IPS DF 4.7 (cell line): Measurements from ENCODE around the gene PDE4B.
"Not testable (repeated sequence)": the region's sequence is repeated elsewhere in the genome, so short reads cannot be mapped to it uniquely, and the experiment has no call there.

ENCODE experiments used
- DNase-seq: peaks from one replicate; pipeline ENCODE4 v3.0.0-alpha.2; 2013; ENCODE audit warnings: low spot score; ENCODE audit errors: extremely low read depth

PDE4B gene

GRCh38 chr1:65992165-65992821 is 199.6 kb downstream of the PDE4B start:
- DNase-seq: no peak

- DNase-seq: no peak
Measured at GRCh38 chr1:65992831-65993271, 200.2 kb downstream of the PDE4B start.

DNA sequence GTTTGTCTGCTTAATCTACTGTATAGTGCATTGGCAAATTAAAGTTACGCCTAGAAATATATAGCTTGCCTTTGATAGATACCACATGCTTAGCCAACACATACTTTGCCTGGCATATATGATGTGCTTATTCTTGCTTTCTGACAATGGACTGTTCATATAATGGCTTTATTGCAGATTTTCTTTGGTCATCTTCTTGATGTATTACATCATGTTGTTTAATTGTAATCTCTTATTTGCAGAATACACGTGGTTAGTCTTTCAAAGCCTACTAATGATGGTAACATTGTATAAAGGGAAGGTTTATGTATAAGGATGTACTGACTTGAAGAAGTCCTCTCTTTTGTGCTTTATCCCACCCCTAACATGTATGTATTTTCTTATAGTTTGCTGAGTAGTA is 201.5 kb downstream of the PDE4B start:
- DNase-seq: no peak

DNA sequence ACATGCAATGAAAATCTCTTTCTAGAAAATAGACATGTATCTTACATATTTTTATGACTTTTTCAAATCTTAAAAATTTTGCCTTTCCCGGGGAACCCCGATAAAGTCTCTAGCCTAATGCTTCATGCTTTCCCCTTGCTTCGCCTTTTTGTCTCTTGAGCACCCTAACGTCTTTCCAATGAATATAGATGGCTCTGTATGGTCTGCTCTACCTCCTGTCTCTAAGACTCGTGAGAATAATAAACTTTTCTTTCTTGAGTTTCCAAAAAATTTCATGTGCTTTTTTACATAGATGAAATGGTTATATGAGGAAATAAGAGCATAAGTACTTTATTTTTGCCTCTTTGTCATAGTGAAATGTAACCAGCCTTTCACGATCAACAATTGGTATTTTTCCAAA is 202.6 kb downstream of the PDE4B start:
- DNase-seq: no peak

DNA sequence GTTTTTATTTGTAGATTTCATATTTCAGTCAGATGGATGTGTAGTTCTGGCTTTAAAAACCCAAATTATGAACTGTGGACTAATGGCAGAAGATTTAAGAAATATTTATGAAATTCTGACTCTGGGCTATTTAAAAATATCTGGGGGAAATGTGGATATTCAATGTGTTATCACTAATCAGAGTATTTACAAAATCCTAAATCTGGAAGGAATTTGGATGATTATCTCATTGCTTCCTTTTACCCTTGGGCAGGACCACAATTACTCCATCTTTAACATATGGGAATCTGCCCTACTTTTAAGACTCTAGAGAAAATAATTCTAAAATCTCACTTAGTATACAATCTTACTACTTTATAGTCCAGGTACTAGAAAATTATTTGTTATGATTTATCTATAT is 203.2 kb downstream of the PDE4B start:
- DNase-seq: no peak

GRCh38 chr1:65997693-65998092 is 205.0 kb downstream of the PDE4B start:
- no peak for DNase-seq

GRCh38 chr1:65998763-65999583 is 206.3 kb downstream of the PDE4B start:
- no peak for DNase-seq

DNA sequence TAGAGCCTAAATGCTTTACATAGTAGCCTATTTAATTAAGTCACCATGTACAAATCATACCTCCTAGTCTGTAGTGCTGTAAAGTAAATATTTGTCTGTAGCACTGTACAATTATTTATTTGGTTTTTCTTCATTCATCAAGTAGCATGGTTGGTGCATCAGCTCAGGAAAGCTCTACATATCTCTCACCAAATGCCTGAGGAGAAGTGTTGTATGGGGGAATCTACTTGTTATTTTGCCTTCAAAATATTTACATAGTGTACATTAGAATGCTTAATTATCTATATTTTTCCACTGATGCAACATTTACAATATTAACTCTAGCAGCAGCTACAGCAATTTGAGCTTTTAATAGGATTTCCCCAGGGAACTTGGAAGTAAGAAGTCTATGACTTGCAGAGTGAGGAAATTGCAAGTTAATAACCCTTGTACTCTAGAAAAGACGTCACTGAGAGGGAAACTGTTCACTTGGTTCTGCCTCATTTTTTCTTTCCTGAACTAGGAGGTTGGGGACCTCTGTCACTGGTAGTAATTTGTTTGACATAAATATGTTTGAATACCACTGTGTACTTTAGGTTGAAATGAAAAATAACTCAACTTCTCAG is 207.4 kb downstream of the PDE4B start:
- DNase-seq: no peak

GRCh38 chr1:66003690-66004089 is 211.0 kb downstream of the PDE4B start:
- no peak for DNase-seq

DNA sequence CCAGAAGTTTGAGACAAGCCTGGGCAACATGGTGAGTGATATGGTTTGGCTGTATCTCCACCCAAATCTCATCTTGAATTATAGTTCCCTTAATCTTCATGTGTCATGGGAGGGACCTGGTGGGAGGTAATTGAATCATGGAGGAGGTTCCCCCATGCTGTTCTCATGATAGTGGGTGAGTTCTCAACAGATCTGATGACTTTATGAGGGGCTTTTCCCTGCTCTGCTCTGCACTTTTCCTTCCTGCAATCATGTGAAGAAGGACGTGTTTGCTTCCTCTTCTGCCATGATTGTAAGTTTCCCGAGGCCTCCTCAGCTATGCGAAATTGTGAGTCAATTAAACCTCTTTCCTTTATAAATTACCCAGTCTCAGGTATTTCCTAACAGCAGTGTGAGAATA is 213.8 kb downstream of the PDE4B start:
- not testable (repeated sequence) for DNase-seq

GRCh38 chr1:66012106-66012784 is 219.6 kb downstream of the PDE4B start:
- DNase-seq: no peak

DNA sequence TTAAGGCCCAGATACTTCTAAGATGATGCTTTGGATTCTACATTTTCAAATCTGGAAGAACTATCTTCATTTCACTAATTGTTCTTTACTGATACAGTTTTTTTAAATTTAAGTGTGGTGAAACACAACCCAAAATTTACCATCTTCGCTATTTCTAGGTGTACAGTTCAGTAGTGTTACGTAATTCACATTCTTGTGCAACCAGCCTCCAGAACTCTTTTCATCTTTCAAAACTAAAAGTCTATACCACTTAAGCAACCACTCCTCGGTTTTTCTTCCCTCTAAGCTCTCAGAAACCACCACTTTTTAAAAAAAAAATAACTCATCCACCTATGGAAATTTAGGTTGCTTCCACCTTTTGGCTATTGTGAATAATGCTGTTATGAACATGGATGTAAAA is 220.7 kb downstream of the PDE4B start:
- DNase-seq: no peak

DNA sequence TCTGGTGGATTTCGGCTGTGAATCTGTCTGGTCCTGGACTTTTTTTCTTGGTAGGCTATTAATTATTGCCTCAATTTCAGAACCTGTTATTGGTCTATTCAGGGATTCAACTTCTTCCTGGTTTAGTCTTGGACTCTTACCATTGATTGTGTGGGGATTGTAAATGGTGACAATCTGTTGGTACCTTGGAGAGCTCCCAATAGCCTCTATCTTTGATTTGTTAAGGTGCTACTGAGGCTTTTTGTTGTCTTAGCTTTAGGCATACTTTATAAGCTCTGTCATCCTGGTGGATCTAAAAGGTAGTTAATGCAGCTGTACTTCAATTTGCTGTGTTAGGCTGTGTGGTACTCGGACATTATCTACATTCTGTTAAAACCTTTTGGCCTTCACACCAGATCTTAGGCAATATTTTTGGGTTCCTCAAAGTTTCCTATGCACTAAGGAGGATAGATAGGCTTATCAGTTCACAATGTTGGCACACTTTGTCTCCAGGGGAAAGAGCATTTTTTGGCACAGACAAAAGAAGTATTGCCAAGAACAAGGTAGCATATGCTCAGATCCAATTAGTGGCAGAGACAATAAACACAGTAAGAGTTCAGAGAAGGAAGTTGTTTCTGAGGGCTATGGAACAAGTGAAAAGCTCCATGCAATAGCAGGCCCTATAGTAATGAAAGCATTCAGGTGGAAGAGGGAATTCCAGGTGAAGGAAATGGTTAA is 230.4 kb downstream of the PDE4B start:
- no peak for DNase-seq

GRCh38 chr1:66025188-66025587 is 232.5 kb downstream of the PDE4B start:
- DNase-seq: no peak

DNA sequence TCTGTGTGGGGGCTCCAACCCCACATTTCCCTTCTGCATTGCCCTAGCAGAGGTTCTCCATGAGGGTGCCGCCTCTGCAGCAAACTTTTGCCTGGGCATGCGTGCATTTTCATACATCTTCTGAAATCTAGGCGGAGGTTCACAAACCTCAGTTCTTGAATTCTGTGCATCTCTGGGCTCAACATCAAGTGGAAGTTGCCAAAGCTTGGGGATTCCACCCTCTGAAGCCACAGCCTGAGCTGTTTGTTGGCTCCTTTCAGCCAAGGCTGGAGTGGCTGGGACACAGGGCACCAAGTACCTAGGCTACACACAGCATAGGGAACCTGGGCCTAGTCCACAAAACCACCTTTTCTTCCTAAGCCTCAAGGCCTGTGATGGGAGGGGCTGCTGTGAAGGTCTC is 235.3 kb downstream of the PDE4B start:
- no peak for DNase-seq

- no peak for DNase-seq
Measured at GRCh38 chr1:66033781-66034180, 241.1 kb downstream of the PDE4B start.

DNA sequence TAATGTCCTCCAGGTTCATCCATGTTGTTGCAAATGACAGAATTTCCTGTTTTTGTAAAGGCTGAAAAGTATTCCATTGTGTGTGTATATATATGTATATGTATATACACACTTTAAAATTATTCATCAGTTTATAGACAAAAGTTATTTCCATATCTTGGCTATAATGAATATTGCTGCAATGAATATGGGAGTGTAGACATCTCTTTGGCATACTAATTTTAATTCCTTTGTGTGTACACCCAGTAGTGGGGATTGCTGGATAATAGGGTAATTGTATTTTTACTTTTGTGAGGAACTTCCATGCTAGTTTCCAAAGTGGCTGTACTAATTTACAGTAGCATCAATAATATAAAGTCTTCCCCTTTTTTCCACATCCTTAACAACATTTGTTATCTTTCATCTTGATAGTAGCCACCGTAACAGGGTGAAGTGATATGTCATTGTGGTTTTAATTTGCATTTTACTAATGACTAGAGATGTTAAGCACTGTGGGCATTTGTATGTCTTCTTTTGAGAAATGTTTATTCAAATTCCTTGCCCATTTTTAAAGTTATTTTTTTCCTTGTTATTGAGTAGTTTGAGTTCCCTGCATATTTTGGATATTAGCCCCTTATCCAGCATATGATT is 243.0 kb downstream of the PDE4B start:
- no peak for DNase-seq

DNA sequence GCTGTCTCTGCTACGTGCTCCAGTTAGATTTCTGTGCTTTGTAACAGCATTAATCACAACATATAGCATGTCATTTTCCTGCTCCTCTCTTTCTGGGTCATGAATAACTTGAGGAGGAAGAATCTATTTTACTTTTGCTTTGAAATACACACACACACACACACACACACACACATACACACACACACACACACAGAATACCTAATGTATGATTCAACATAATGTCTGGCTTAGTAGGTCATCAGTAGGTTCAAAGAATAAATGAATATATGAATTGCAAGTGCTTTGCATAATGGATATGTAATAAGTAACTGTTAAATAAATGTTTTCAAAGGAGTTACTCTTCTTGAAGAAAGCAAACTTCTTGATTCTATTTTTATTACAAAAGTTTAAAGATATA is 249.0 kb downstream of the PDE4B start:
- no peak for DNase-seq

- no peak for DNase-seq
Measured at GRCh38 chr1:66043186-66043585, 250.5 kb downstream of the PDE4B start.

- no peak for DNase-seq
Measured at GRCh38 chr1:66044912-66045311, 252.2 kb downstream of the PDE4B start.

DNA sequence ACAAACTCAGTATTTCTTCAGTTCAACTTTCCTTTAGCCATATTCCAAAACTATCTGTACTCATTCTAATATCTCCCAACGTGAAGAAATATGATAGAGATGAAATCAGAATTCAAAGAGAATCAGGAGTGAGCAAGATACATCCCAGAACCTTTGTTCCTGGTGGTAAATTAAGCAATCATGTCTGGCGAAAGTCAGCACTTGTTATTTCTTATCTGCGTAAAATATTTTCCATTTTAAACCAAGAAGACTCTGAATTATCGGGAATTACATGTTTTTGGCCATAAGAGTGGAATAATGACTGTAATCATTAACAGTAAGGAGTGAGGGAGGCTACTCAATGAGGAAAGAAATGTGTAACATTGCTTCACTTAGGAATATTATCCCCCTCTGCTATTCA is 253.7 kb downstream of the PDE4B start:
- DNase-seq: no peak
